ENCODE data around the gene BMP4.

The BMP4 gene

GRCh38 chr14:53967606-53968005 lies 11.0 kb upstream of the BMP4 start:
- DNase-seq (ENCODE audit: insufficient read length, low spot score), result no peak
- FAIRE-seq, result no peak

- FAIRE-seq, result no peak
- no peak for DNase-seq (ENCODE audit: insufficient read length, low spot score)
Measured at GRCh38 chr14:53964249-53964648, 7.6 kb upstream of the BMP4 start.

- FAIRE-seq, result no peak
- DNase-seq (ENCODE audit: insufficient read length, low spot score), result no peak
Measured at GRCh38 chr14:53963320-53964227, 6.9 kb upstream of the BMP4 start.

GRCh38 chr14:53962953-53963319 lies 6.3 kb upstream of the BMP4 start:
- DNase-seq (ENCODE audit: insufficient read length, low spot score) (no peak), FAIRE-seq (no peak)

GRCh38 chr14:53958628-53959027 lies 2.0 kb upstream of the BMP4 start:
- FAIRE-seq (no peak), DNase-seq (ENCODE audit: insufficient read length, low spot score) (no peak)

GRCh38 chr14:53957739-53958138 lies 1.1 kb upstream of the BMP4 start:
- DNase-seq (ENCODE audit: insufficient read length, low spot score) (no peak), FAIRE-seq (no peak)

GRCh38 chr14:53955671-53956426 lies 776 bp downstream of the BMP4 start:
- FAIRE-seq (no peak), DNase-seq (ENCODE audit: insufficient read length, low spot score) (no peak)

GRCh38 chr14:53955229-53955556 lies 1.4 kb downstream of the BMP4 start:
- no peak for FAIRE-seq
- DNase-seq (ENCODE audit: insufficient read length, low spot score), result no peak

- DNase-seq (ENCODE audit: insufficient read length, low spot score) (no peak), FAIRE-seq (no peak)
Measured at GRCh38 chr14:53954551-53955228, 1.9 kb downstream of the BMP4 start.

GRCh38 chr14:53953828-53954550 lies 2.6 kb downstream of the BMP4 start:
- FAIRE-seq, result no peak
- DNase-seq (ENCODE audit: insufficient read length, low spot score), result no peak

- FAIRE-seq (no peak), DNase-seq (ENCODE audit: insufficient read length, low spot score) (no peak)
Measured at GRCh38 chr14:53953002-53953827, 3.4 kb downstream of the BMP4 start.

GRCh38 chr14:53952533-53952932 lies 4.1 kb downstream of the BMP4 start:
- no peak for FAIRE-seq

GRCh38 chr14:53951627-53952303 lies 4.9 kb downstream of the BMP4 start:
- FAIRE-seq (no peak), DNase-seq (ENCODE audit: insufficient read length, low spot score) (no peak)

More at GRCh38 chr14:53952533-53952932, 4.1 kb downstream of the BMP4 start:
- DNase-seq (ENCODE audit: insufficient read length, low spot score), result no peak

- DNase-seq (ENCODE audit: insufficient read length, low spot score) (no peak), FAIRE-seq (no peak)
Measured at GRCh38 chr14:53951243-53951626, 5.4 kb downstream of the BMP4 start.

- no peak for FAIRE-seq
- DNase-seq (ENCODE audit: insufficient read length, low spot score), result no peak
Measured at GRCh38 chr14:53950031-53950793, 6.4 kb downstream of the BMP4 start.

GRCh38 chr14:53949201-53949600 lies 7.4 kb downstream of the BMP4 start:
- no peak for FAIRE-seq
- no peak for DNase-seq (ENCODE audit: insufficient read length, low spot score)

GRCh38 chr14:53948205-53948884 lies 8.3 kb downstream of the BMP4 start:
- DNase-seq (ENCODE audit: insufficient read length, low spot score) (no peak), FAIRE-seq (no peak)
